HG03460 (cell line): Measurements from ENCODE around the gene TECTA.
"Not testable (repeated sequence)": the region's sequence is repeated elsewhere in the genome, so short reads cannot be mapped to it uniquely, and the experiment has no call there.

Experiments used
- ATAC-seq: cut with Tn5 transposase; IDR thresholded peaks from one replicate; pipeline ENCODE4 v1.9.1; 2021; ENCODE audit not compliant: unreplicated experiment

TECTA gene

DNA sequence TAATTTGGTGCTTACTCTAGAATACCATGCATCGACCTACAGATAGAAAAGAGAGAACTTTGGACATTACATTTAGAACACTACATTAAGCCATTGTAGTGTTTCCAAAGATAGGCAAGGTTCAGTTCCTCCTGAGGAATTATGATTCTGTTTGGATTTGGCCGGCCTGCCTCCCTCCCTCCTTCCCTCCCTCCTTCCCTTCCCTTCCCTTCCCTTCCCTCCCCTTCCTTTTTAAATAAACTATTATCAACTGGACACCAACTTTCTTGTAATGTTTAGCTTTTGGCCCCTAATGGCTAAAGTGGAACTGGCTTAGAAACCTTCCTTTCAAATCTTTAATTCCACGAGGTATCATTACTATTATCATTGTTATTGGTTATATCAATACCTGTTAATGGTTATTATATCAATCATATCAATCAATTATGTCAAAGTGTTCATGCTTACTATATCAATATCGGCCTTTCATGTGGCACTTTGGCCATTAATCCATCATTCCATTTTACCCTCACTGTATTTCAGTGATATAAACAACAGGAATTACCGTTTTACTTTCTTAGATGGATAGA lies 60.4 kb downstream of the TECTA start:
- ATAC-seq = no peak

DNA sequence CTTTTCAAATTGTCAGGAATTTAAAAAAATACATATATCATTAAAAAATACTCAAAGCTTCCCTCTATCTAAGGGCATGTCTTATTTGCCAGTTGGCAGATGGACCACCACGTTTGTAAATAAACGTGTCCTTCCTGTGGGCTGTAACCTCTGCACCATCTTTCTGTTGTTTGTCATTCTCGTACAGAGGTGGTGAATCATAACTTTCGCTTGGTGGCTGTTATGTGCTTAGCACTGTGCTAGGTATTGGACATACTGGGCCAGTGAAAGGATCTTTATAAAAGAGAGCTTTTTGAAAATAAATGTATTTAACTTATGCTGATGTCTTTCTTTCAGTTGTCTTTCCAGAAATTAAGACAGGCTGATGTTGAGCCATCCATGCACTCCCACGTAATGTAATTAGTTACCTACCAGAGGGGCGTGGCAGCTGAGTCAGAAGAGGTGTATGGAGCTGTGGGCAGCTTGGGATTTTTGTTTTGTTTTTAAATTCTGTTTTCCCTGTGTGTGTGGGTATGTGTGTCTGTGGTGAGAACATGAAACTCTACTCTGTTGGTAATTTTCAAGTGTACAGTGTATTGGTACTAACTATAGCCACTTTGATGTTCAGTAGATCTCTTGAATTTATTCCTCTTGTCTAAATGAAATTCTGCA lies 62.7 kb downstream of the TECTA start:
- no peak for ATAC-seq

DNA sequence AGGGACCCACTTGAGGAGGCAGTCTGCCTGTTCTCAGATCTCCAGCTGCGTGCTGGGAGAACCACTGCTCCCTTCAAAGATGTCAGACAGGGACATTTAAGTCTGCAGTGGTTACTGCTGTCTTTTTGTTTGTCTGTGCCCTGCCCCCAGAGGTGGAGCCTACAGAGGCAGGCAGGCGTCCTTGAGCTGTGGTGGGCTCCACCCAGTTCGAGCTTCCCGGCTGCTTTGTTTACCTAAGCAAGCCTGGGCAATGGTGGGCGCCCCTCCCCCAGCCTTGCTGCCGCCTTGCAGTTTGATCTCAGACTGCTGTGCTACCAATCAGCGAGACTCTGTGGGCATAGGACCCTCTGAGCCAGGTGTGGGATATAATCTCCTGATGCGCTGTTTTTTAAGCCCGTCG lies 76.6 kb downstream of the TECTA start:
- not testable (repeated sequence) for ATAC-seq

DNA sequence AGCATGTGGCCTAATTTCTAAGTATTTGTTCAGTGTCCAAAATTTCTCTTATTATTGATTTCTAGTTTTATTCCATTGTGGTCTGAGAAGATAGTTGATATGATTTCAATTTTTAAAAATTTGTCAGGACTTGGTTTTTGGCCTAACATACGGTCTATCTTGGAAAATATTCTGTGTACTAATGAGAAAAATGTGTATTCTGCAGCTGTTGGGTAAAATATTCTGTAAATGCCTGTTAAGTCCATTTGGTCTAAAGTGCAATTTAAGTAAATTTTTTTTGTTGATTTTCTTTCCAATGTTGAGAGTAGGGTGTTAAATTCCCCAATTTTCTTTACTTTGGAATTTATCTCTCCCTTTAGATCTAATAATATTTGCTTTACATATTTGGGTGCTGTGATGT lies 78.3 kb downstream of the TECTA start:
- ATAC-seq = no peak

- no peak for ATAC-seq
Measured at GRCh38 chr11:121180183-121180582, 79.1 kb downstream of the TECTA start.

DNA sequence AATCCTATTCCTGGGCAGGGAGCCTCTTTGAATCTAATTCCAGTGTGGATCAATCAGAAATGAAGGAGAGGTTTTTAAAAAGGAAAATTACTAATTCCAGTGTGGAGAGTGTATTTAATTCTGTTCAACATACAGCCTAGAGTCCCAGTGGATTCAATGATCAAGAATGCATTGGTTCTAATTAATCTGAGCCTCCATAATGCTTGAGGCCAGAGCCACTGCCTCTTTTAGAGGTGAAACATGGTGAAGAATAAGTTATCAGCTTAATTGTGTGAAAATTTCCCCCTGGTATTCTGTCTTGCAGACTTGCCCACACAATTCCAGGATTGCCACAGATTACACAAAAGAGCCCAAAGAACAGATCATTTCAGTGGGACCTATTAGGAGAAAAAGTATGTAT lies 87.7 kb downstream of the TECTA start:
- ATAC-seq = no peak

- no peak for ATAC-seq
Measured at GRCh38 chr11:121191818-121192217, 90.8 kb downstream of the TECTA start.

GRCh38 chr11:121194731-121195596 lies 93.9 kb downstream of the TECTA start:
- no peak for ATAC-seq

DNA sequence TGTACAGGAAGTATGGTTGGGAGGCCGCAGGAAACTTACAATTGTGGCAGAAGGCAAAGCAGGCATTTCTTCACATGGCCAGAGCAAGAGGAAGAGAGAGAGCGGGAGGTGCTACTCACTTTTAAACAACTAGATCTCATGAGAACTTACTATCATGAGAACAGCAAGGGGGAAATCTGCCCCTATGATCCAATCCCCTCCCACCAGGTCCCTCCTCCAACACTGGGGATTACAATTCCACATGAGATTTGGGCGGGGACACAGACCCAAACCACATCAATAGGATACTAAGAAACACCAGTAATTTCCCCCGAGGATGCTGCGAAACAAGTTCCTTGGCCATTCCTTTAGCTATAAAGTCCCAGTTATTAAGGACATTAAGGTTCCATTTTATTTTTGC lies 97.4 kb downstream of the TECTA start:
- ATAC-seq = no peak

DNA sequence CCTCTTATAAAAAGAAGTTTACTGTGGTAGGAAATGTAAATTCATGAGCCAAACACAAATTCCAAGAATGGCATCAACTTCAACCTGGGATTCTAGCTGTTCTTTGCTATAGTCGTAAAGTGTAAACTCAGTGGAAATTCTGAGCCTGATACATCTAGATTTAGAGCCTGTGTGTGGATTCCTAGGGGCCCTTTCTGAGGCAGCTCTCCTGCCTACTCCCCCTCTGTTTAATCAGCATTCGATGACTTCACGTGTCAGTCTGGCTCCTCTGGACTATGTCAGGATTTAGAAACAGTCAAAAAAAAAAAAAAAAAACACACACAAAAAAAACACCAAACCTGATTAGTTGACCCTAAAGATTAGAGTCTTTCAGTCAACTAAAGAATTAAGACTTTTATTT lies 98.5 kb downstream of the TECTA start:
- no peak for ATAC-seq

- no peak for ATAC-seq
Measured at GRCh38 chr11:121206810-121207209, 105.8 kb downstream of the TECTA start.

- ATAC-seq = no peak
Measured at GRCh38 chr11:121207485-121208115, 106.6 kb downstream of the TECTA start.

GRCh38 chr11:121210445-121211080 lies 109.5 kb downstream of the TECTA start:
- no peak for ATAC-seq

- ATAC-seq = no peak
Measured at GRCh38 chr11:121211626-121212025, 110.6 kb downstream of the TECTA start.

DNA sequence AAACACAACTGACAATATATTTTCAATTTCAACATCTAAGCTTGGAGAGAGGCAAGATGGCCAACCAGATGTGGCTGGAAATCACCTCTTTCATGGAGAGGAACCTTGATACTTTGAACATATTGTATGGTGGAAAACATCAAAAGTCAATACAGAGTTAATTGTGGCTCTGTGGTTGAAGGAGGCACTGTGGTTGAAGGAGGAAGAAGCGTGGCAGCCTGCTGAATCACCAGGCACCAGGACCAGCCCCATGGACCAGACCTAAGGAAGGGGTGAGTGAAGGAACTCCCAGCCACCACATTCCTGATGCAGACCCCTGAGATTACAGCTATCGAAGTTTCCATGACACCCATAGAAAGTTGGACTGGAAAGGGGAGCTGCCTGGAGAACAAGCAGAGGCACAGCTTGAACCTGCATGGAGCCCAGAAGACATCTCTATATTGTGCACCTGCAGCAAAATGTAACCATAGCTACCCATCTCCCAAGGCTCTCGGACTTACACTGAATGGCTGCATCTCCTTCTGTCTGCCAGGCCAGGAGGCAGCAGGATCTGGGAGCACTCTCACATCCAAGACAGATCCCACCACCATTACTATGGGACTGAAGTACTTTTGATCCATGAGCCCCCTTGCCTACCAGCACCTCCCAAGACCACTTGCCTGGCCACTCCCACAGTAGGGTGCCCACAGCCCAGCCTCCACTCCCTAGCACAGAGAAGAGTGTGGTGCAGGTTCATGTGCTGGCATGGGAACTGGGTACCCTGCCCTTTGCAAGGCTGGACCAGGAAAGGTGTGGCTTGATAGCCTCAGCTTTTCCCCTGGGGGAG lies 111.7 kb downstream of the TECTA start:
- ATAC-seq = no peak

DNA sequence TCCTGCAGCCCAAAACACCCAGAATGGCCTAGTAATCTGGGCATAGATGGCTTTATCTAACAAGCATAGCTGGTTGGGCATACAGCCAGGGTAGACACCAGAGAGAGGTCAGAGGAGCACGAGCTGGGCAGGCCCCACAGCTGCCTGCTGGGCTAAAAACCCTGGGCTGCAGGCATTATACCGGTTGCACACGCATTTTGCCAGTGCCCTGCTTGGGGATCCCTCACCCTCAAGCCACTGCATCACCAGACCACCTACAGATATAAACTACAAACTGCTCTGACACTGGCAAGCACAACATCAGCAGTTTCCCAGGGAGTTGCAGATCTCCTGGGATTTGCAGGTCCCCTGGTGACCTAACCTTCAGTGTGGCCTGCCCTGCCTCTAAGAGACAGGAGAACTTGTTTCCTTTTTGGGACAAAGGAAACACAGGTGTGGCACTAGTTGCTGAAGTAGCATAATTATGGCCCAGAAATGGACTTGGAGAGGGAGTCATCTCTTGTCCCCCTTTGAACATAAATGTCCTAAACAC lies 112.4 kb downstream of the TECTA start:
- ATAC-seq = no peak

GRCh38 chr11:121214861-121215260 lies 113.8 kb downstream of the TECTA start:
- no peak for ATAC-seq

DNA sequence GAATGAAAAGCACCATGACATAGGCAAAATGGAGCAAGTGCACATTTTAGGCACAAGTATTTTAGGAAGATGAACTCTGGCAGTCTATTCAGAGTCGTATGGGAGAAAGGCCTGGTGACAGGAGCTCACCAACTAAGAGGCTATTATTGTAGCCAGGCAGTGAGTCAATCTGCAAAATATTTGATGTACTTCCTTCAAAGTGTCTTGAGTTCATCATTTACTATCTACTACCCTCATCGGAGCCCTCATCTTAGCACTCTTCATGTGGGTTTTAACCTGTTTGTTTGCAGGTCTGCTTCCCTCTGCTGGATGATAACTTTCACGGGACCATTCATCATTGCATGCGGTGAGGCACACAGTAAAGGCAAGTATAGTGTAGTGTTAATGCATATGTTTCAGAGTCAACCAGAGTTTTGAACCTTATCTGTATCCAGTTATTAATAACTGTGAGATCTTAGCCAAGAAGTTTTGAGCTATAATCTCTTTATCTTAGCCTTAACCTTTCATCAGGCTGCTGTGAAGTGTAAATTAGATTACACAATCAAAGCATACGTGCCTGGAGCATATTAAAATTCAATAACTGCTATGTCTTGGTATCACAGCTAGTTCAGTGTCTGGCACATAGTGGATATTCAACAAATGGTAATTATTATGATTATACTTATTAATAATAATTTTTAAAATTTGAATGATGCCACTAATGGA lies 120.6 kb downstream of the TECTA start:
- ATAC-seq = no peak

DNA sequence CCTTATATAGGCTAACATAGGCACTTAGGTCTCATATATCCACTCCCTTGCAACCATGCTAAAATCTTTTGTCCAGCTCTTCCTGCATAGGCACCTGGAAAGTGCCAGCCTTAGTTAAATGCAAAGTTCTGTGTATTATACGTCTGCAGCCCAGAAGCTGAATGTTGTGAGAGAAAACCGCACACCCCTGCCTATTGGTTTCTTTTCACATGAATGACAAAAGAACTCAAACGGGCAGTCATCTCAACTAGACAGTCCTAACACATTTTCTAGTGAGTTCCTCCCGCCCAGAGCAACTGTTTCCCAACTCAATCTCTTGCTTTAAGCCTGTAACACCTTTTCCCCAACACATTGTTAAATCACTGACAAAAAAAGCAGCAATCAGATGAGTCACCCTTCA lies 122.1 kb downstream of the TECTA start:
- ATAC-seq = no peak

DNA sequence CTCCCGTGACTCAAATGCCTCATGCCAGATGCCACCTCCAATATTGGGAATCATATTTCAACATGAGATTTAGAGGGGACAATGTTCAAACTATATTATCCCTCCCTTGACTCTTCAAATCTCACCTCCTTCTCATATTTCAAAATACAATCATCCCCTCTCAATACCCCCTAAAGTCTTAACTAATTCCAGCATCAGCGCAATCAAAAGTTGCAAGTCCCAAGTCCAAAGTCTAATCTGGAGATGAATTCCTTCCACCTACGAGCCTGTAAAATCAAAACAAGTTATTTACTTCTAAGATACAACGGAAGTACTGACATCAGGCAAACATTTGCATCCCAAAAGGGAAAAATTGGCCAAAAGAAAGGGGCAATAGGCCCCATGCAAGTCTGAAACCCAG lies 124.3 kb downstream of the TECTA start:
- no peak for ATAC-seq
